Stomach (tissue), 9 donors: ENCODE measurements around the gene NPDC1. TPM values are rescaled to one million over a fixed set of nuclear protein-coding genes. Genes with fewer than 3 reads are reported as not detected.

Source experiments
- DNase-seq, 2 donors: peaks; one replicate each; pipeline versions ENCODE4 v3.0.0 to v3.0.0-alpha.2; 2013 to 2019
- H3K27ac ChIP-seq, 5 donors: fragments of 200-600 bp in 4 of 5; sonication (generic) in 4 of 5; one replicate each; pipeline ENCODE4 v1.5.1; 2013 to 2019; ENCODE audit warnings: mild to moderate bottlenecking in 1 of 5, moderate library complexity in 1 of 5
- H3K27me3 ChIP-seq, 3 donors: fragments of 200-600 bp; sonication (generic); one replicate each; pipeline ENCODE4 v1.5.1; 2017 to 2019; ENCODE audit warnings: mixed run types in 1 of 3
- H3K36me3 ChIP-seq, 4 donors: fragments of 200-600 bp; sonication (generic); 1 replicate in 3 of 4; 2 replicates in 1 of 4; pipeline ENCODE4 v1.5.1; 2016 to 2019
- H3K4me1 ChIP-seq, 4 donors: fragments of 200-600 bp; sonication (generic); one replicate each; pipeline ENCODE4 v1.5.1; 2016 to 2019
- H3K4me3 ChIP-seq, 4 donors: fragments of 200-600 bp; sonication (generic) in 3 of 4; one replicate each; pipeline ENCODE4 v1.5.1; 2016 to 2019; ENCODE audit warnings: mild to moderate bottlenecking in 1 of 4
- H3K9me3 ChIP-seq, 4 donors: fragments of 200-600 bp; sonication (generic); one replicate each; pipeline ENCODE4 v1.5.1; 2016 to 2019
- CTCF ChIP-seq, 7 experiments: fragments of 450-650 bp in 4 of 7; fragments of 200-600 bp in 3 of 7; sonication (generic) in 3 of 7; IDR thresholded peaks; one replicate each; pipeline ENCODE4 v1.5.1; 2016 to 2019; ENCODE audit warnings: antibody characterized with exemption in 7 of 7, control low read depth in 2 of 7, mild to moderate bottlenecking in 1 of 7
- EP300 ChIP-seq: sonication (generic); formaldehyde crosslinking; IDR thresholded peaks from one replicate; pipeline ENCODE4 v1.6.1; 2017; ENCODE audit warnings: antibody characterized with exemption
- POLR2A ChIP-seq, 4 donors: fragments of 450-650 bp; IDR thresholded peaks; one replicate each; pipeline ENCODE4 v1.6.1; 2016; ENCODE audit warnings: antibody characterized with exemption in 4 of 4, control low read depth in 2 of 4, mild to moderate bottlenecking in 1 of 4, moderate library complexity in 1 of 4
- POLR2AphosphoS5 ChIP-seq, 3 donors: sonication (generic); formaldehyde crosslinking; IDR thresholded peaks; one replicate each; pipeline ENCODE4 v1.6.1; 2016; ENCODE audit warnings: antibody characterized with exemption in 3 of 3
- WGBS, 5 donors: extraction: QIAGEN DNeasy Blood & Tissue Kit in 3 of 5; methylation state at CpG; one replicate each; pipeline versions ENCODE4 v1.1.5 to v1.1.7; 2013 to 2018; 5-methylcytosine and 5-hydroxymethylcytosine counted together
- intact Hi-C: fragments of 100-400 bp; cut with DNase I; formaldehyde crosslinking; loops from one replicate; pipeline ENCODE4 v1.15.1; 2023; ENCODE audit warnings: low total_unique reads
- polyA plus RNA-seq, 3 donors: library from polyadenylated mRNA; stranded (reverse); fragments of 200-250 nt; gene quantifications; one replicate each; pipeline ENCODE4 v1.2.3, GENCODE V29; 2013
- total RNA-seq, 5 donors: library from RNA; depleted of rRNA; stranded (reverse); fragments of >200 nt; gene quantifications; one replicate each; pipeline versions ENCODE4 v1.1.0 to v1.2.3, GENCODE V29; 2014 to 2016
- donor health status: healthy with polysubstance abuse.
- donor health status: Bipolar disorder and iron deficiency.
- donor health status: healthy.

Gene NPDC1
- total and polyA plus RNA-seq, 8 donors: 20.0 to 276 (median 180) TPM

- peak within 1 kb of the TSS in 2 of 4 donors; percentile 26 to 69 for H3K4me3 ChIP-seq
- intact Hi-C loops: no loop called here
These were observed 13.9 kb downstream of the NPDC1 start, which contains the start of gene FUT7 for GRCh38 chr9:137031904-137032640. Gene FUT7 (minus strand): TSS chr9:137032088. CDS start chr9:137031991, 97 bp downstream.

GRCh38 chr9:137030538-137031527 is 15.1 kb downstream of the NPDC1 start:
- intact Hi-C loops: no loop called here
- H3K27ac ChIP-seq: peak overlapping the region in 2 of 5 donors; percentile 59 to 81
- WGBS, 5 donors: 80 to 86% (median 85%) methylated on average over 47 to 65 of the region's 65 CpGs
- no peak for TF ChIP-seq CTCF (IDR thresholded peaks at IDR 0.05)
- TF ChIP-seq EP300: no peak
- no peak for TF ChIP-seq POLR2A (IDR thresholded peaks at IDR 0.05)
- no peak for TF ChIP-seq POLR2AphosphoS5 (IDR thresholded peaks at IDR 0.05)
- H3K4me1 ChIP-seq: peaks cover 43 to 75% (median 63%) of the 10 kb centered on the region in 4 donors
- DNase-seq: peak in 1 of 2 donors; percentile 39
- peaks cover 0 to 6% (median 0%) of the 10 kb centered on the region in 3 donors for H3K27me3 ChIP-seq
- no peaks in the 10 kb centered on the region for H3K36me3 ChIP-seq
- H3K4me3 ChIP-seq: peak overlapping the region in 2 of 4 donors; percentile 26 to 69
- H3K9me3 ChIP-seq: no peaks in the 10 kb centered on the region

More at GRCh38 chr9:137031904-137032640, 13.9 kb downstream of the NPDC1 start, which contains the start of gene FUT7:
- 35 to 54% (median 42%) methylated on average over 13 to 16 of the region's 16 CpGs for WGBS, 5 donors
- H3K4me1 ChIP-seq: peaks cover 31 to 62% (median 51%) of the 10 kb centered on the region in 4 donors
- peaks cover 0 to 6% (median 0%) of the 10 kb centered on the region in 3 donors for H3K27me3 ChIP-seq
- peak within 1 kb of the TSS in 2 of 5 donors; percentile 59 to 81 for H3K27ac ChIP-seq
- peak in 1 of 2 donors; percentile 58 for DNase-seq
- no peaks in the 10 kb centered on the region for H3K9me3 ChIP-seq
- TF ChIP-seq CTCF (IDR thresholded peaks at IDR 0.05) (no peak), POLR2AphosphoS5 (IDR thresholded peaks at IDR 0.05) (no peak), EP300 (no peak), POLR2A (IDR thresholded peaks at IDR 0.05) (no peak)
- H3K36me3 ChIP-seq: no peaks in the 10 kb centered on the region

- intact Hi-C loops: no loop called here
- H3K27me3 ChIP-seq: peaks cover 0 to 6% (median 0%) of the 10 kb centered on the region in 3 donors
- peak overlapping the region in 2 of 4 donors; percentile 68 to 69 for H3K4me3 ChIP-seq
- peak overlapping the region in 2 of 5 donors; percentile 59 to 81 for H3K27ac ChIP-seq
- no peak for DNase-seq
- H3K4me1 ChIP-seq: peaks cover 48 to 75% (median 65%) of the 10 kb centered on the region in 4 donors
- 64 to 75% (median 66%) methylated on average over 9 to 15 of the region's 15 CpGs for WGBS, 5 donors
- no peaks in the 10 kb centered on the region for H3K9me3 ChIP-seq
- TF ChIP-seq POLR2A (IDR thresholded peaks at IDR 0.05) (no peak), CTCF (IDR thresholded peaks at IDR 0.05) (no peak), EP300 (no peak), POLR2AphosphoS5 (IDR thresholded peaks at IDR 0.05) (no peak)
- H3K36me3 ChIP-seq: no peaks in the 10 kb centered on the region
These were observed 16.0 kb downstream of the NPDC1 start for GRCh38 chr9:137030006-137030405.
